GM19239 (cell line): Measurements from ENCODE around the gene ABCD1.

ENCODE experiments used
- DNase-seq: peaks from one replicate; pipeline ENCODE4 v3.0.0; 2011; ENCODE audit warnings: low spot score; ENCODE audit not compliant: insufficient read length
- FAIRE-seq: peaks from 2 replicates; lab custom pipeline; 2011; peaks lifted over from hg19 to GRCh38; lab: Jason Lieb, UNC

ABCD1 gene

GRCh38 chrX:153769865-153770600 lies 45.4 kb downstream of the ABCD1 start:
- FAIRE-seq: no peak

GRCh38 chrX:153770601-153771414 lies 46.2 kb downstream of the ABCD1 start:
- FAIRE-seq: no peak
- DNase-seq: no peak

More at GRCh38 chrX:153769865-153770600, 45.4 kb downstream of the ABCD1 start:
- DNase-seq: no peak

GRCh38 chrX:153771415-153772315 lies 47.0 kb downstream of the ABCD1 start:
- no peak for FAIRE-seq
- no peak for DNase-seq

- FAIRE-seq (no peak), DNase-seq (no peak)
Observed at GRCh38 chrX:153772316-153773217, 47.9 kb downstream of the ABCD1 start.

- FAIRE-seq (no peak), DNase-seq (no peak)
Observed at GRCh38 chrX:153773218-153773611, 48.6 kb downstream of the ABCD1 start.

- DNase-seq (no peak), FAIRE-seq (no peak)
Observed at GRCh38 chrX:153773741-153774575, 49.3 kb downstream of the ABCD1 start.

- FAIRE-seq (no peak), DNase-seq (no peak)
Observed at GRCh38 chrX:153774576-153775292, 50.1 kb downstream of the ABCD1 start.

- DNase-seq: no peak
- no peak for FAIRE-seq
Observed at GRCh38 chrX:153775293-153776119, 50.9 kb downstream of the ABCD1 start.

GRCh38 chrX:153776120-153776599 lies 51.5 kb downstream of the ABCD1 start:
- no peak for FAIRE-seq
- no peak for DNase-seq

GRCh38 chrX:153776611-153777045 lies 52.0 kb downstream of the ABCD1 start:
- DNase-seq: no peak
- no peak for FAIRE-seq

- no peak for DNase-seq
- no peak for FAIRE-seq
Observed at GRCh38 chrX:153777261-153778090, 52.8 kb downstream of the ABCD1 start.

- DNase-seq (no peak), FAIRE-seq (no peak)
Observed at GRCh38 chrX:153778181-153778580, 53.5 kb downstream of the ABCD1 start.

- no peak for DNase-seq
Observed at GRCh38 chrX:153778684-153779101, 54.0 kb downstream of the ABCD1 start.

GRCh38 chrX:153779891-153780677 lies 55.4 kb downstream of the ABCD1 start:
- FAIRE-seq (no peak), DNase-seq (no peak)

More at GRCh38 chrX:153778684-153779101, 54.0 kb downstream of the ABCD1 start:
- no peak for FAIRE-seq
